ENCODE results near the gene OR2B6.
A peak's percentile ranks its signal among the peaks of the same experiment; 100 is the strongest.

The OR2B6 gene

DNA sequence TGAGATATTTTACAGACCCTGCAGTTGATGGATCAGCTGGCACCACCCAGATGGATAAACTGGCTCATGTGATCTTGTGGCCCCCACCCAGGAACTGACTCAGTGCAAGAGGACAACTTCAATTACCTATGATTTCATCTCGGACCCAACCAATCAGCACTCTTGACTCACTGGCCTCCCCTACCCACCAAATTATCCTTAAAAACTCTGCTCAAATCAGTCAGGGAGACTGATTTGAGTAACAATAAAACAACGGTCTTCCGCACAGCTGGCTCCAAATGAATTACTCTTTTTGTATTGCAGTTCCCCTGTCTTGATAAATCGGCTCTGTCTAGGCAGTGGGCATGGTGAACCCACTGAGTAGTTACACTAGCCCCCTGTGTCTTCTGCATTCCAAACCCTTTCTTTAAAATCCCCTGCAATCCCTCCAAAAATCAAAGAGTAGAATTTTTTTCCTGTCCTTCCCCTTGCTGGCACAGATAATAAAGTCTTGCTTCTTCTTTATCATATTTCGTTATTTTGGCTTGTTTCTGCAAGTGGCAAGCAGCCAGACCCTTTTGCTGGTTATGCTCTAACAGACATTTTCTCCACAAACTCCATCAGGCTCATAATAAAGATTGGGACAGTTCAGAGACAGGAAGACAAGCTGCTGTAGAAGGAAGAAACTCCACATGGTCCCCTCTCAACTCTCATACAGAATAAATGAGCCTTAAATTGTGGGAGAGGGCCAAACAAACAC, 48.3 kb downstream of the OR2B6 start:
- no peak overlapping the region for H3K4me3 ChIP-seq (ENCODE audit: low read length in 2 of 2)
- H3K27me3 ChIP-seq (ENCODE audit: control insufficient read depth in 2 of 2, insufficient read depth in 2 of 2, low read length in 2 of 2) = no peaks in the 10 kb centered on the region
- H3K27ac ChIP-seq (ENCODE audit: low read depth in 2 of 2, low read length in 2 of 2) = peak overlapping the region; percentile 79 to 86
- H3K9me3 ChIP-seq (ENCODE audit: control insufficient read depth in 2 of 2, low read length in 2 of 2) = no peaks in the 10 kb centered on the region
- H3K36me3 ChIP-seq (ENCODE audit: control insufficient read depth in 2 of 2, insufficient read depth in 2 of 2, low read length in 2 of 2) = no peaks in the 10 kb centered on the region
- H3K4me1 ChIP-seq (ENCODE audit: control insufficient read depth in 2 of 2, insufficient read depth in 2 of 2, low read length in 2 of 2) = peaks cover 14 to 33% of the 10 kb centered on the region in 2 donors
- no peak overlapping the region for H3K9ac ChIP-seq (ENCODE audit: low read depth in 1 of 2, low read length in 2 of 2)

GRCh38 chr6:28005975-28006374, 48.9 kb downstream of the OR2B6 start:
- Histone ChIP-seq H3K9me3 (ENCODE audit: control insufficient read depth in 2 of 2, low read length in 2 of 2) (no peaks in the 10 kb centered on the region), H3K4me1 (ENCODE audit: control insufficient read depth in 2 of 2, insufficient read depth in 2 of 2, low read length in 2 of 2) (peaks cover 14 to 33% of the 10 kb centered on the region in 2 donors), H3K27me3 (ENCODE audit: control insufficient read depth in 2 of 2, insufficient read depth in 2 of 2, low read length in 2 of 2) (no peaks in the 10 kb centered on the region), H3K27ac (ENCODE audit: low read depth in 2 of 2, low read length in 2 of 2) (no peak overlapping the region), H3K9ac (ENCODE audit: low read depth in 1 of 2, low read length in 2 of 2) (no peak overlapping the region), H3K4me3 (ENCODE audit: low read length in 2 of 2) (no peak overlapping the region), H3K36me3 (ENCODE audit: control insufficient read depth in 2 of 2, insufficient read depth in 2 of 2, low read length in 2 of 2) (no peaks in the 10 kb centered on the region)

All from mucosa of rectum (tissue), 2 donors.